Stomach (tissue), 8 donors: Measurements from ENCODE around the gene FCN3. TPM values are rescaled to one million over a fixed set of nuclear protein-coding genes. Genes with fewer than 3 reads are reported as not detected.

Experiments used
- polyA plus RNA-seq, 3 donors: library from polyadenylated mRNA; stranded (reverse); fragments of 200-250 nt; gene quantifications; one replicate each; pipeline ENCODE4 v1.2.3, GENCODE V29; 2013
- small RNA-seq, 4 donors: library from RNA; depleted of rRNA; stranded (forward); fragments of <200 nt; gene quantifications; one replicate each; pipeline ENCODE3, GENCODE V24; 2016
- total RNA-seq, 5 donors: library from RNA; depleted of rRNA; stranded (reverse); fragments of >200 nt; gene quantifications; one replicate each; pipeline versions ENCODE4 v1.1.0 to v1.2.3, GENCODE V29; 2014 to 2016
- donor health status: healthy with polysubstance abuse.
- donor health status: Bipolar disorder and iron deficiency.
- donor health status: healthy.

Gene FCN3
- total and polyA plus RNA-seq, 8 donors: 0.55 to 15.2 (median 4.6) TPM; not detected in 2

Small RNAs within 50 kb of the gene (small RNA-seq; reads per million reads assigned to genes)
- gene RNU6-48P: 0 reads per million in 4 donors

Other genes starting within 250 kb of the FCN3 start
- gene SLC9A1, start 219.7 kb downstream of the FCN3 start, total RNA-seq: 100 to 1,000 TPM in 1 of 5 donors, 10 to 100 TPM in 4; 25.7 to 132 (median 42.0) TPM
- 10 to 100 TPM; 16.3 to 27.6 (median 19.2) TPM for gene SLC9A1, start 219.7 kb downstream of the FCN3 start, polyA plus RNA-seq
- 10 to 100 TPM; 17.7 to 51.9 (median 35.3) TPM for gene WDTC1, start 140.2 kb downstream of the FCN3 start, total RNA-seq
- gene WDTC1, start 140.2 kb downstream of the FCN3 start, polyA plus RNA-seq: 10 to 100 TPM in 2 of 3 donors, 1 to 10 TPM in 1; 7.8 to 21.4 (median 20.0) TPM
- 10 to 100 TPM in 3 of 5 donors, 1 to 10 TPM in 2; 1.8 to 18.8 (median 16.5) TPM for gene TMEM222, start 52.7 kb downstream of the FCN3 start, total RNA-seq
- 10 to 100 TPM; 28.5 to 39.9 (median 38.6) TPM for gene TMEM222, start 52.7 kb downstream of the FCN3 start, polyA plus RNA-seq
- 10 to 100 TPM; 15.6 to 65.1 (median 23.2) TPM for gene SYTL1, start 32.8 kb downstream of the FCN3 start, total RNA-seq
- 100 to 1,000 TPM in 2 of 3 donors, 10 to 100 TPM in 1; 78.5 to 222 (median 137) TPM for gene SYTL1, start 32.8 kb downstream of the FCN3 start, polyA plus RNA-seq
- gene MAP3K6, start 7.9 kb downstream of the FCN3 start, total RNA-seq: 10 to 100 TPM; 11.6 to 38.5 (median 25.8) TPM
- 100 to 1,000 TPM in 1 of 3 donors, 10 to 100 TPM in 2; 43.4 to 110 (median 48.0) TPM for gene MAP3K6, start 7.9 kb downstream of the FCN3 start, polyA plus RNA-seq
- not detected for gene CD164L2, start 8.5 kb upstream of the FCN3 start, total RNA-seq
- 1 to 10 TPM in 2 of 3 donors, not detected in 1; 1.5 to 8.7 TPM for gene CD164L2, start 8.5 kb upstream of the FCN3 start, polyA plus RNA-seq
- gene GPR3, start 17.8 kb upstream of the FCN3 start, total RNA-seq: under 1 TPM in 2 of 5 donors, not detected in 3; 0.18 to 0.43 TPM
- gene GPR3, start 17.8 kb upstream of the FCN3 start, polyA plus RNA-seq: under 1 TPM in 2 of 3 donors, not detected in 1; 0.25 to 0.30 TPM
- gene WASF2, start 115.3 kb upstream of the FCN3 start, total RNA-seq: 10 to 100 TPM; 47.0 to 82.1 (median 65.3) TPM
- 10 to 100 TPM; 24.7 to 31.9 (median 25.7) TPM for gene WASF2, start 115.3 kb upstream of the FCN3 start, polyA plus RNA-seq
- gene AHDC1, start 229.3 kb upstream of the FCN3 start, total RNA-seq: 10 to 100 TPM; 10.8 to 95.0 (median 35.1) TPM
- 10 to 100 TPM in 1 of 3 donors, 1 to 10 TPM in 2; 5.8 to 10.3 (median 8.3) TPM for gene AHDC1, start 229.3 kb upstream of the FCN3 start, polyA plus RNA-seq